GM19397 (cell line): Measurements from ENCODE around the gene MAP4K2.

Experiments
- ATAC-seq: cut with Tn5 transposase; IDR thresholded peaks from one replicate; pipeline ENCODE4 v1.9.1; 2021; ENCODE audit warnings: mild to moderate bottlenecking, moderate library complexity; ENCODE audit not compliant: unreplicated experiment

Gene MAP4K2

DNA sequence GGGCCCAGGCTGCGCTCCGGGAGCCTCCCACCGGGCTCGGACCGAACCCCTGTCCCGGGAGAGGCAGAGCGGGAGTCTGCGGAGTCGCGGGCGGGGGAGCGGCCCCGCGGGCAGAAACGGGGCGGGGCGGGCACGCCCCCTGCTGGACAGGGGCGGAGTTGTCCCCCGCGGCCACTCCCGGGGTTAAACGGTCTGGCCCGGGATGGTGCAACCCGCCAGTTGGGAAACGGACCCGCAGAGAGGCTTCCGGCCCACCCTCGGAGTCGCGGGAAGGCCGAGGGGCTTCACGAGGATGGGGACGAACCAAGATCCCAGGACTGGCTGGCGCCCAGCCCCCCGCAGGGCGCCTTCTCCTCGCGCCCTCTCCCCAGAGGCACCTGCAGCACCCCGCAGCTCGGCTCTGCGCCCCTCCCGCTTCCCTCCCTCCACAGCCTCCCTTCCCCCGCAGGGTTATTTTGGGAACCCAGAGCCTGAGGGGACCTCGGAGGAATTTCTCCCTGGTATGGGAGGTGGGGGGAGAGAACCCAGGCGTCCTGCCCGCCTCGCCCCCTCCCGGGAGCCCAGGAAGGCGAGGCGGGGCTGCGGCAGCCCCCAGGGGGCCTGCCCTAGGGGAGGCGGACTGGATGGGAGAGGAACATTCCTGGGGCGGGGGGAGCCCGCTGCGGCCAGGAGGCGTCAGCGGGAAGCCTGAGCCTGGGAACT, 60.0 kb downstream of the MAP4K2 start:
- ATAC-seq = no peak

DNA sequence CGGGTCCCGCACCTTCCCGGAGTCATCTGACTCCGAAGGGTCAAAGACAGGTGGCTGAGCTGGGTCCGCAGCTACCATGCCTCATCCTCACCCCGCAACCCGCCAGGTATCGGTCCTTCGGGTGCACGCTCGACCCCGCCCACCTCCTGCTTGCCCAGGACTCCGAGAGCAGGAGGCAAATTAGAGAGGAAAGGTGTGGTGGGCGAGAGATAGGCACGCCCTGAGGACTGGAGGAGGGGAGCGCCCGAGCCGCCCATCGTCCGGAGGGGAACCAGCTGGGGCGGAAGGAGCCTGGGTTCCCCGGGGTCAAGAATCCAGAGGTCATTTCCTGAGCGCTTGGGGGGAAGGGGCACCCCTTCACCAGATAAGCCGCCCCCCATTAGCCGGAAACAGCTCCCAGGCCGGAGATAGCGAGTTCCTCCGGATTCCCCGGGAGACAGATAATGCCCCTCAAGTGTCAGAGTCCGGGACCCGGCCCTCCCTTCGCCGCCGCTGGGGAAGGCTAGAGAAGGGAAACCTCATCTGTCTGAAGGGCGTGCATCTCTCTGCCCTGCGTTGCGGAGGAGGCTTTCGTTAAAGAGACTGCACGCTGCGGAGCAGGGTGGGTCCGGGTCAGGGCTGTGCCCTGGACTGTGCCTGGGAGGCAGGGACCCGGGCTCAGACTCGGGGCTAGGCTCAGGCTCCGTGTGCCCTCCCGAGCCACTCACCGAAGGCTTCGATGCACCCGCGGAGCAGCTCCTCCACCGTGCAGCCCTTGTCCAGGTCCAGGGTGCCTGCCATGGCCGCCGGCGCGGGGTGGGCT, 60.7 kb downstream of the MAP4K2 start:
- no peak for ATAC-seq

- no peak for ATAC-seq
Observed at GRCh38 chr11:64741375-64742086, 61.5 kb downstream of the MAP4K2 start.

- no peak for ATAC-seq
Observed at GRCh38 chr11:64739871-64740270, 63.1 kb downstream of the MAP4K2 start.

DNA sequence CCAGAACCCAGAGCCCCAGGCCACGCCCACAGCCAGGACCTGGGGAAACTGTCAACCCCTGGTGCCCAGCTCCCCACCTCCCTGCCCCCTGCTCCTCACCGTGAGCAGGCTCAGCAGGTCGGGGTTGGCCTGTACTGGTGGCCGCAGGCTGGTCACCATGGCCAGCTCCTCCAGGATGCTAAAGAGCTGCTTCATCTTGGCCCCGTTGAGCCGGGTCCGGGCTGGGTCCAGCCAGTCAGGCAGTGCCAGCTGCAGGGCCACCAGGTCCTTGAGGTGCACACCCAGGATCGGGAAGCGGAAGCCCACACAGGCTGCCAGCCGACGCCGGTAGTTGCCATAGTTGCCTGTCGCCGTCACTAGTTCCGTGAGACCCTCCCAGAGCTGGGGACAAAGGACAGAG, 66.4 kb downstream of the MAP4K2 start:
- no peak for ATAC-seq

GRCh38 chr11:64735725-64736259, 67.2 kb downstream of the MAP4K2 start:
- no peak for ATAC-seq
